Measurements from ENCODE around the gene C17orf100. TPM values are rescaled to one million over a fixed set of nuclear protein-coding genes. Genes with fewer than 3 reads are reported as not detected.
A peak's percentile ranks its signal among the peaks of the same experiment; 100 is the strongest.

Gene C17orf100
- polyA plus RNA-seq, 2 of the 4 experiments (the other 2 are of a cell fraction): 3.1 to 4.1 TPM

GRCh38 chr17:6639586-6640535 is 11.7 kb upstream of the C17orf100 start:
- FAIRE-seq (no peak), ATAC-seq (peak; percentile 56 to 70)
- CTCF ChIA-PET: interaction anchor here (0.7 to 4.2 kb wide), 8 partner anchors 9 to 1201 kb away, joined by 3 to 24 read pairs (median 4); partner anchors contain the start of gene C1QBP

DNA sequence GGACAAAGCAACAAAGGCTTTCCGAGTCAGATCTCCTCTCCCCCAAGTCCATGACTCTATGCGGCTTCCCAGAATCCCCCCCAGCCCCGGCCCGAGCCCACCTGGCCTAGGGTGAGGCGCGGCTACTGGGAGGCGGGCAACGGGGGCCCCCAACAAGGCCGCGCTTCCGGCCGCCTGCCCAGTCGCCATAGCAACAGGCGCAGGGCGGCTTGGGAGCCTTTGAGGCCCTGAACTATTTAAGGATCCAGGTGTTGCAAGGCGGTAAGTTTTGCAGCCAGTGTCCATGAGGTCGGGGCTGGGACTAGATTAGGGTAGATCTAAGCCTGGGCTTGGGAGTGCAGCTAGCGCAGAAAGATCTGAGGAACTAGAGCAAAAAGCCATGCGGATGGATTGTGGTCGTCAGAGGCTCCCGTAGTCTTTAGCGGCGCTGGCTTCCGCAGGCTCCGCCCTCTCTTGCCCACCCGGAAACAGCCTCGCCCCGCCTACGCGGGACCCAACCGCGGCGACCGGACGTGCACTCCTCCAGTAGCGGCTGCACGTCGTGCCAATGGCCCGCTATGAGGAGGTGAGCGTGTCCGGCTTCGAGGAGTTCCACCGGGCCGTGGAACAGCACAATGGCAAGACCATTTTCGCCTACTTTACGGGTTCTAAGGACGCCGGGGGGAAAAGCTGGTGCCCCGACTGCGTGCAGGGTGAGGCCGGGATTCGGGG is 10.9 kb upstream of the C17orf100 start, which contains the start of the genes KIAA0753 and TXNDC17:
Gene KIAA0753 (minus strand): TSS at position 176 of the 711 bp plus-strand sequence. CDS start 5,608 bp downstream, outside the sequence.
Gene TXNDC17 (plus strand): TSS at position 525 of the 711 bp plus-strand sequence. CDS start 23 bp downstream, at position 548.
- DNase-seq (ENCODE audit: low read depth in 1 of 2, low spot score in 1 of 2) (peak; percentile 85 to 94), ATAC-seq (peak; percentile 89 to 93), FAIRE-seq (peak; percentile 86)
- WGBS (ENCODE audit: missing lambda C conversion rate): 3% methylated on average over 25 of the region's 52 CpGs
- H3K4me3 ChIP-seq: peak within 1 kb of the TSS; percentile 81
- CTCF ChIA-PET: interaction anchor here (1.0 to 5.8 kb wide), 8 partner anchors 8 to 380 kb away, joined by 3 to 42 read pairs (median 4); no protein-coding TSS in a partner anchor
- POLR2A ChIA-PET: interaction anchor here (0.7 to 2.2 kb wide), 5 partner anchors 10 to 169 kb away, joined by 3 to 12 read pairs (median 4); partner anchors contain the start of genes C17orf100 and MED31
- peak within 1 kb of the TSS; percentile 94 to 97 for H3K27ac ChIP-seq
- H3K4me2 ChIP-seq: peak within 1 kb of the TSS; percentile 87
- H3K4me1 ChIP-seq: peaks cover 22% of the 10 kb centered on the region
- H3K9me3 ChIP-seq: no peaks in the 10 kb centered on the region
- TF ChIP-seq, protein P1, sequence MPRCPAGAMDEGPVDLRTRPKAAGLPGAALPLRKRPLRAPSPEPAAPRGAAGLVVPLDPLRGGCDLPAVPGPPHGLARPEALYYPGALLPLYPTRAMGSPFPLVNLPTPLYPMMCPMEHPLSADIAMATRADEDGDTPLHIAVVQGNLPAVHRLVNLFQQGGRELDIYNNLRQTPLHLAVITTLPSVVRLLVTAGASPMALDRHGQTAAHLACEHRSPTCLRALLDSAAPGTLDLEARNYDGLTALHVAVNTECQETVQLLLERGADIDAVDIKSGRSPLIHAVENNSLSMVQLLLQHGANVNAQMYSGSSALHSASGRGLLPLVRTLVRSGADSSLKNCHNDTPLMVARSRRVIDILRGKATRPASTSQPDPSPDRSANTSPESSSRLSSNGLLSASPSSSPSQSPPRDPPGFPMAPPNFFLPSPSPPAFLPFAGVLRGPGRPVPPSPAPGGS (IDR thresholded peaks at IDR 0.05): peak; percentile 93; the same call in 2 of the 3 replicates
- TF ChIP-seq PBX3 (IDR thresholded peaks at IDR 0.05): peak; percentile 36
- TF ChIP-seq POLR2A (IDR thresholded peaks at IDR 0.05; ENCODE audit: low read length): peak; percentile 99
- TF ChIP-seq HOXB13 (CRISPR knock-in tag; IDR thresholded peaks at IDR 0.05; ENCODE audit: low read depth): no peak
- TF ChIP-seq MYC (IDR thresholded peaks at IDR 0.05; ENCODE audit: borderline replicate concordance, low read length): peak; percentile 87
- TF ChIP-seq MAX (IDR thresholded peaks at IDR 0.05): peak; percentile 78
- TF ChIP-seq HMGXB4 (CRISPR knock-in tag; IDR thresholded peaks at IDR 0.05; ENCODE audit: borderline replicate concordance): no peak; the same call in 1 of the 2 replicates
- TF ChIP-seq TFCP2L1 (CRISPR knock-in tag; IDR thresholded peaks at IDR 0.05): peak; percentile 79
- peak; percentile 13; the same call in 1 of the 2 replicates for TF ChIP-seq MAZ (IDR thresholded peaks at IDR 0.05; ENCODE audit: borderline replicate concordance, low read depth, low read length)
- peak; percentile 52; the same call in 1 of the 2 replicates for TF ChIP-seq FOSB (CRISPR knock-in tag; IDR thresholded peaks at IDR 0.05)
- peak; percentile 63 for TF ChIP-seq RFX5 (IDR thresholded peaks at IDR 0.05)
- TF ChIP-seq RAD21 (conservative IDR thresholded peaks at IDR 0.05 in 1 of 2, IDR thresholded peaks at IDR 0.05 in 1 of 2): 0 out of 5 replicates have a peak, but pooled peaks of 1 of the 2 experiments have one; percentile 22
- TF ChIP-seq RARB (CRISPR knock-in tag; IDR thresholded peaks at IDR 0.05): peak; percentile 59; the same call in 1 of the 2 replicates
- peak; percentile 41; the same call in 1 of the 2 replicates for TF ChIP-seq GATA3 (IDR thresholded peaks at IDR 0.05; ENCODE audit: borderline replicate concordance)
- TF ChIP-seq NR3C1 (IDR thresholded peaks at IDR 0.05): no peak
- TF ChIP-seq MAFK (IDR thresholded peaks at IDR 0.05; ENCODE audit: partially characterized antibody): no peak
- peak; percentile 86; the same call in 1 of the 2 replicates for TF ChIP-seq HOXA7 (CRISPR knock-in tag; IDR thresholded peaks at IDR 0.05)
- TF ChIP-seq, protein P2, sequence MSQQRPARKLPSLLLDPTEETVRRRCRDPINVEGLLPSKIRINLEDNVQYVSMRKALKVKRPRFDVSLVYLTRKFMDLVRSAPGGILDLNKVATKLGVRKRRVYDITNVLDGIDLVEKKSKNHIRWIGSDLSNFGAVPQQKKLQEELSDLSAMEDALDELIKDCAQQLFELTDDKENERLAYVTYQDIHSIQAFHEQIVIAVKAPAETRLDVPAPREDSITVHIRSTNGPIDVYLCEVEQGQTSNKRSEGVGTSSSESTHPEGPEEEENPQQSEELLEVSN (IDR thresholded peaks at IDR 0.05; ENCODE audit: borderline replicate concordance, low read depth): peak; percentile 67
- TF ChIP-seq PHF8 (IDR thresholded peaks at IDR 0.05; ENCODE audit: borderline replicate concordance, low read depth): peak; percentile 89
- TF ChIP-seq POLR2AphosphoS2 (conservative IDR thresholded peaks at IDR 0.05; ENCODE audit: low read length): no peak; the same call in 1 of the 2 replicates
- TF ChIP-seq, protein P3, sequence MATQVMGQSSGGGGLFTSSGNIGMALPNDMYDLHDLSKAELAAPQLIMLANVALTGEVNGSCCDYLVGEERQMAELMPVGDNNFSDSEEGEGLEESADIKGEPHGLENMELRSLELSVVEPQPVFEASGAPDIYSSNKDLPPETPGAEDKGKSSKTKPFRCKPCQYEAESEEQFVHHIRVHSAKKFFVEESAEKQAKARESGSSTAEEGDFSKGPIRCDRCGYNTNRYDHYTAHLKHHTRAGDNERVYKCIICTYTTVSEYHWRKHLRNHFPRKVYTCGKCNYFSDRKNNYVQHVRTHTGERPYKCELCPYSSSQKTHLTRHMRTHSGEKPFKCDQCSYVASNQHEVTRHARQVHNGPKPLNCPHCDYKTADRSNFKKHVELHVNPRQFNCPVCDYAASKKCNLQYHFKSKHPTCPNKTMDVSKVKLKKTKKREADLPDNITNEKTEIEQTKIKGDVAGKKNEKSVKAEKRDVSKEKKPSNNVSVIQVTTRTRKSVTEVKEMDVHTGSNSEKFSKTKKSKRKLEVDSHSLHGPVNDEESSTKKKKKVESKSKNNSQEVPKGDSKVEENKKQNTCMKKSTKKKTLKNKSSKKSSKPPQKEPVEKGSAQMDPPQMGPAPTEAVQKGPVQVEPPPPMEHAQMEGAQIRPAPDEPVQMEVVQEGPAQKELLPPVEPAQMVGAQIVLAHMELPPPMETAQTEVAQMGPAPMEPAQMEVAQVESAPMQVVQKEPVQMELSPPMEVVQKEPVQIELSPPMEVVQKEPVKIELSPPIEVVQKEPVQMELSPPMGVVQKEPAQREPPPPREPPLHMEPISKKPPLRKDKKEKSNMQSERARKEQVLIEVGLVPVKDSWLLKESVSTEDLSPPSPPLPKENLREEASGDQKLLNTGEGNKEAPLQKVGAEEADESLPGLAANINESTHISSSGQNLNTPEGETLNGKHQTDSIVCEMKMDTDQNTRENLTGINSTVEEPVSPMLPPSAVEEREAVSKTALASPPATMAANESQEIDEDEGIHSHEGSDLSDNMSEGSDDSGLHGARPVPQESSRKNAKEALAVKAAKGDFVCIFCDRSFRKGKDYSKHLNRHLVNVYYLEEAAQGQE (IDR thresholded peaks at IDR 0.05): peak; percentile 41
- no peak for TF ChIP-seq FOSL2 (IDR thresholded peaks at IDR 0.05)
- TF ChIP-seq FOSL2 (CRISPR knock-in tag; IDR thresholded peaks at IDR 0.05): no peak; the same call in none of the 2 replicates

More at GRCh38 chr17:6639586-6640535, 11.7 kb upstream of the C17orf100 start:
- POLR2A ChIA-PET: interaction anchor here (1.1 to 2.2 kb wide), 4 partner anchors 11 to 177 kb away, joined by 3 to 12 read pairs (median 4); partner anchors contain the start of genes C17orf100 and MED31
- Histone ChIP-seq H3K27ac (peak overlapping the region; percentile 94 to 97), H3K4me1 (peaks cover 22% of the 10 kb centered on the region), H3K9me3 (no peaks in the 10 kb centered on the region), H3K4me2 (peak overlapping the region; percentile 87), H3K4me3 (peak overlapping the region; percentile 81)
- TF ChIP-seq TFCP2L1 (CRISPR knock-in tag; IDR thresholded peaks at IDR 0.05): 0 out of 2 replicates have a peak, but pooled peaks have one; percentile 33
- TF ChIP-seq TP53 (CRISPR knock-in tag; IDR thresholded peaks at IDR 0.05): no peak
- peak in 1 of 2 experiments; percentile 43 for DNase-seq (ENCODE audit: low read depth in 1 of 2, low spot score in 1 of 2)
- WGBS (ENCODE audit: missing lambda C conversion rate): 5% methylated on average over 45 of the region's 67 CpGs
